ENCODE results near the gene RAI2. TPM values are rescaled to one million over a fixed set of nuclear protein-coding genes. Genes with fewer than 3 reads are reported as not detected.

Gene RAI2
- total RNA-seq, 5 donors from 2014 or later (not counting 1 experiment from before 2014, with no cell fraction given), result 0.76 to 2.3 (median 1.3) TPM

GRCh38 chrX:17833954-17834353 is 27.1 kb downstream of the RAI2 start:
- CTCF ChIA-PET, result no interaction called here
- peaks cover 0 to 28% of the 10 kb centered on the region in 2 donors for H3K27me3 Mint-ChIP-seq
- no peaks in the 10 kb centered on the region for H3K4me1 Mint-ChIP-seq
- H3K27me3 ChIP-seq (replicated peaks in 1 of 2; ENCODE audit: control insufficient read depth in 2 of 2, extremely low read depth in 1 of 2, insufficient read depth in 2 of 2, low read length in 1 of 2), result no peaks in the 10 kb centered on the region
- H3K4me3 Mint-ChIP-seq, result no peak overlapping the region
- WGBS (ENCODE audit: insufficient coverage), result no CpG with 5 or more reads among the region's 2 CpGs
- H3K27ac ChIP-seq (ENCODE audit: low read length), result no peak overlapping the region
- H3K4me3 ChIP-seq (ENCODE audit: control insufficient read depth in 1 of 2, extremely low read depth in 1 of 2, low read length in 1 of 2), result no peak overlapping the region
- DNase-seq, result no peak
- no peak overlapping the region for H3K27ac Mint-ChIP-seq
- no peaks in the 10 kb centered on the region for H3K36me3 Mint-ChIP-seq
- POLR2A ChIA-PET, result no interaction called here
- no peak for ATAC-seq (replicated peaks in 1 of 4)
- H3K36me3 ChIP-seq (ENCODE audit: control insufficient read depth in 2 of 2, extremely low read depth in 1 of 2, insufficient read depth in 1 of 2, low read length in 1 of 2), result no peaks in the 10 kb centered on the region
- no peaks in the 10 kb centered on the region for H3K4me1 ChIP-seq (ENCODE audit: control insufficient read depth in 1 of 2, extremely low read depth in 1 of 2, insufficient read depth in 2 of 2, low read length in 2 of 2)
- H3K9me3 Mint-ChIP-seq, result no peaks in the 10 kb centered on the region
- no peaks in the 10 kb centered on the region for H3K9me3 ChIP-seq

GRCh38 chrX:17831255-17831654 is 29.8 kb downstream of the RAI2 start:
- H3K36me3 Mint-ChIP-seq, result no peaks in the 10 kb centered on the region
- ChIA-PET POLR2A (no interaction called here), CTCF (no interaction called here)
- no peak overlapping the region for H3K27ac Mint-ChIP-seq
- H3K36me3 ChIP-seq (ENCODE audit: control insufficient read depth in 2 of 2, extremely low read depth in 1 of 2, insufficient read depth in 1 of 2, low read length in 1 of 2), result no peaks in the 10 kb centered on the region
- H3K27me3 ChIP-seq (replicated peaks in 1 of 2; ENCODE audit: control insufficient read depth in 2 of 2, extremely low read depth in 1 of 2, insufficient read depth in 2 of 2, low read length in 1 of 2), result no peaks in the 10 kb centered on the region
- H3K4me1 ChIP-seq (ENCODE audit: control insufficient read depth in 1 of 2, extremely low read depth in 1 of 2, insufficient read depth in 2 of 2, low read length in 2 of 2), result no peaks in the 10 kb centered on the region
- no peak for DNase-seq
- ATAC-seq (replicated peaks in 1 of 4), result no peak
- H3K4me3 ChIP-seq (ENCODE audit: control insufficient read depth in 1 of 2, extremely low read depth in 1 of 2, low read length in 1 of 2), result no peak overlapping the region
- peaks cover 3 to 5% (median 4%) of the 10 kb centered on the region in 3 donors for H3K9me3 Mint-ChIP-seq
- no peaks in the 10 kb centered on the region for H3K9me3 ChIP-seq
- no CpG with 5 or more reads among the region's 3 CpGs for WGBS (ENCODE audit: insufficient coverage)
- no peaks in the 10 kb centered on the region for H3K4me1 Mint-ChIP-seq
- H3K27ac ChIP-seq (ENCODE audit: low read length), result no peak overlapping the region
- H3K27me3 Mint-ChIP-seq, result peaks cover 0 to 18% of the 10 kb centered on the region in 2 donors
- no peak overlapping the region for H3K4me3 Mint-ChIP-seq

GRCh38 chrX:17830211-17830610 is 30.9 kb downstream of the RAI2 start:
- ATAC-seq (replicated peaks in 1 of 4) (no peak), DNase-seq (no peak)
- no peaks in the 10 kb centered on the region for H3K4me1 Mint-ChIP-seq
- H3K4me1 ChIP-seq (ENCODE audit: control insufficient read depth in 1 of 2, extremely low read depth in 1 of 2, insufficient read depth in 2 of 2, low read length in 2 of 2), result no peaks in the 10 kb centered on the region
- no peak overlapping the region for H3K27ac ChIP-seq (ENCODE audit: low read length)
- peaks cover 0 to 18% of the 10 kb centered on the region in 2 donors for H3K27me3 Mint-ChIP-seq
- no peaks in the 10 kb centered on the region for H3K36me3 Mint-ChIP-seq
- H3K36me3 ChIP-seq (ENCODE audit: control insufficient read depth in 2 of 2, extremely low read depth in 1 of 2, insufficient read depth in 1 of 2, low read length in 1 of 2), result no peaks in the 10 kb centered on the region
- no CpG with 5 or more reads among the region's 1 CpG for WGBS (ENCODE audit: insufficient coverage)
- no peak overlapping the region for H3K4me3 ChIP-seq (ENCODE audit: control insufficient read depth in 1 of 2, extremely low read depth in 1 of 2, low read length in 1 of 2)
- POLR2A ChIA-PET, result no interaction called here
- CTCF ChIA-PET, result interaction anchor here in 1 of 2 donors (0.7 kb wide), 1 partner anchor 420 kb away, joined by 4 read pairs; no protein-coding TSS in a partner anchor
- no peaks in the 10 kb centered on the region for H3K9me3 ChIP-seq
- no peaks in the 10 kb centered on the region for H3K27me3 ChIP-seq (replicated peaks in 1 of 2; ENCODE audit: control insufficient read depth in 2 of 2, extremely low read depth in 1 of 2, insufficient read depth in 2 of 2, low read length in 1 of 2)
- H3K4me3 Mint-ChIP-seq, result no peak overlapping the region
- H3K27ac Mint-ChIP-seq, result no peak overlapping the region
- H3K9me3 Mint-ChIP-seq, result peaks cover 3 to 10% (median 4%) of the 10 kb centered on the region in 3 donors

- DNase-seq (no peak), ATAC-seq (replicated peaks in 1 of 4) (no peak)
- ChIA-PET POLR2A (no interaction called here), CTCF (no interaction called here)
- H3K27ac Mint-ChIP-seq, result no peak overlapping the region
- Histone ChIP-seq H3K4me1 (ENCODE audit: control insufficient read depth in 1 of 2, extremely low read depth in 1 of 2, insufficient read depth in 2 of 2, low read length in 2 of 2) (no peaks in the 10 kb centered on the region), H3K36me3 (ENCODE audit: control insufficient read depth in 2 of 2, extremely low read depth in 1 of 2, insufficient read depth in 1 of 2, low read length in 1 of 2) (no peaks in the 10 kb centered on the region), H3K4me3 (ENCODE audit: control insufficient read depth in 1 of 2, extremely low read depth in 1 of 2, low read length in 1 of 2) (no peak overlapping the region), H3K9me3 (no peaks in the 10 kb centered on the region), H3K27ac (ENCODE audit: low read length) (no peak overlapping the region), H3K27me3 (replicated peaks in 1 of 2; ENCODE audit: control insufficient read depth in 2 of 2, extremely low read depth in 1 of 2, insufficient read depth in 2 of 2, low read length in 1 of 2) (no peaks in the 10 kb centered on the region)
- peaks cover 3 to 10% (median 4%) of the 10 kb centered on the region in 3 donors for H3K9me3 Mint-ChIP-seq
- H3K36me3 Mint-ChIP-seq, result no peaks in the 10 kb centered on the region
- H3K4me1 Mint-ChIP-seq, result no peaks in the 10 kb centered on the region
- no CpG with 5 or more reads among the region's 1 CpG for WGBS (ENCODE audit: insufficient coverage)
- no peak overlapping the region for H3K4me3 Mint-ChIP-seq
- peaks cover 0 to 17% of the 10 kb centered on the region in 2 donors for H3K27me3 Mint-ChIP-seq
These were observed 31.5 kb downstream of the RAI2 start for GRCh38 chrX:17829566-17829965.

GRCh38 chrX:17828171-17828570 is 32.9 kb downstream of the RAI2 start:
- DNase-seq (no peak), ATAC-seq (replicated peaks in 1 of 4) (no peak)
- Histone ChIP-seq H3K27me3 (replicated peaks in 1 of 2; ENCODE audit: control insufficient read depth in 2 of 2, extremely low read depth in 1 of 2, insufficient read depth in 2 of 2, low read length in 1 of 2) (no peaks in the 10 kb centered on the region), H3K9me3 (no peaks in the 10 kb centered on the region), H3K27ac (ENCODE audit: low read length) (no peak overlapping the region), H3K36me3 (ENCODE audit: control insufficient read depth in 2 of 2, extremely low read depth in 1 of 2, insufficient read depth in 1 of 2, low read length in 1 of 2) (no peaks in the 10 kb centered on the region), H3K4me3 (ENCODE audit: control insufficient read depth in 1 of 2, extremely low read depth in 1 of 2, low read length in 1 of 2) (no peak overlapping the region), H3K4me1 (ENCODE audit: control insufficient read depth in 1 of 2, extremely low read depth in 1 of 2, insufficient read depth in 2 of 2, low read length in 2 of 2) (no peaks in the 10 kb centered on the region)
- ChIA-PET POLR2A (no interaction called here), CTCF (no interaction called here)
- H3K36me3 Mint-ChIP-seq, result no peaks in the 10 kb centered on the region
- H3K27ac Mint-ChIP-seq, result no peak overlapping the region
- WGBS (ENCODE audit: insufficient coverage), result 80% methylated on average over 1 of the region's 3 CpGs
- H3K27me3 Mint-ChIP-seq, result peaks cover 0 to 11% of the 10 kb centered on the region in 2 donors
- H3K9me3 Mint-ChIP-seq, result peaks cover 3 to 10% (median 4%) of the 10 kb centered on the region in 3 donors
- H3K4me1 Mint-ChIP-seq, result no peaks in the 10 kb centered on the region
- H3K4me3 Mint-ChIP-seq, result no peak overlapping the region

- POLR2A ChIA-PET, result no interaction called here
These were observed 34.2 kb downstream of the RAI2 start for GRCh38 chrX:17826609-17827496.

More at GRCh38 chrX:17826609-17827496, 34.2 kb downstream of the RAI2 start:
- H3K4me3 Mint-ChIP-seq, result no peak overlapping the region
- Histone ChIP-seq H3K36me3 (ENCODE audit: control insufficient read depth in 2 of 2, extremely low read depth in 1 of 2, insufficient read depth in 1 of 2, low read length in 1 of 2) (no peaks in the 10 kb centered on the region), H3K27me3 (replicated peaks in 1 of 2; ENCODE audit: control insufficient read depth in 2 of 2, extremely low read depth in 1 of 2, insufficient read depth in 2 of 2, low read length in 1 of 2) (no peaks in the 10 kb centered on the region), H3K4me3 (ENCODE audit: control insufficient read depth in 1 of 2, extremely low read depth in 1 of 2, low read length in 1 of 2) (no peak overlapping the region), H3K27ac (ENCODE audit: low read length) (no peak overlapping the region), H3K4me1 (ENCODE audit: control insufficient read depth in 1 of 2, extremely low read depth in 1 of 2, insufficient read depth in 2 of 2, low read length in 2 of 2) (no peaks in the 10 kb centered on the region), H3K9me3 (no peaks in the 10 kb centered on the region)
- DNase-seq, result no peak
- peaks cover 3 to 10% (median 4%) of the 10 kb centered on the region in 3 donors for H3K9me3 Mint-ChIP-seq
- no peaks in the 10 kb centered on the region for H3K36me3 Mint-ChIP-seq
- no peaks in the 10 kb centered on the region for H3K4me1 Mint-ChIP-seq
- WGBS (ENCODE audit: insufficient coverage), result no CpG with 5 or more reads among the region's 5 CpGs
- peaks cover 0 to 14% of the 10 kb centered on the region in 2 donors for H3K27me3 Mint-ChIP-seq
- no peak overlapping the region for H3K27ac Mint-ChIP-seq
- CTCF ChIA-PET, result no interaction called here
- ATAC-seq (replicated peaks in 1 of 4), result no peak
